Endothelial cell of umbilical vein (primary cell): ENCODE results near the gene KCNN1. TPM values are rescaled to one million over a fixed set of nuclear protein-coding genes. Genes with fewer than 3 reads are reported as not detected.

ENCODE experiments used
- BruUV-seq: library from RNA; stranded (reverse); fragments of 400-500 nt; replicated peaks from 2 replicates; lab custom pipeline; 2021; lab: Mats Ljungman, UMichigan
- CTCF ChIA-PET: fragments of 300-600, 350-600 bp; sonication (Branson Sonifier 250); formaldehyde crosslinking; loops from one replicate; lab custom pipeline; 2021; ENCODE audit warnings: antibody characterized with exemption, inconsistent platforms; lab: Charles Lee
- POLR2A ChIA-PET: fragments of 300-600, 350-600 bp; sonication (Branson Sonifier 250); formaldehyde crosslinking; loops from one replicate; lab custom pipeline; 2021; ENCODE audit warnings: antibody characterized with exemption, inconsistent platforms; lab: Charles Lee
- DNase-seq: peaks from one replicate; pipeline ENCODE4 v3.0.0-alpha.2; 2011; ENCODE audit warnings: low read depth, low spot score
- FAIRE-seq: peaks from 2 replicates; lab custom pipeline; 2011; peaks lifted over from hg19 to GRCh38; lab: Jason Lieb, UNC
- H2AFZ ChIP-seq: 2 replicates; pipeline ENCODE4 v1.6.0; 2012; ENCODE audit warnings: low read depth, low read length, control low read depth, inconsistent platforms
- H3K27ac ChIP-seq: 2 replicates; pipeline ENCODE4 v1.5.1; 2011; ENCODE audit warnings: low read depth, mild to moderate bottlenecking, control low read depth, low read length, moderate library complexity; ENCODE audit not compliant: insufficient read depth
- H3K27me3 ChIP-seq, 2 experiments: 2 replicates each; pipeline versions ENCODE4 v1.6.0 to v1.6.1; 2011; ENCODE audit warnings: low read length in 2 of 2, mixed read lengths in 1 of 2; ENCODE audit not compliant: control insufficient read depth in 2 of 2, insufficient read depth in 2 of 2
- H3K36me3 ChIP-seq, 2 experiments: 2 replicates in 1 of 2; 3 replicates in 1 of 2; pipeline ENCODE4 v1.5.1; 2011; ENCODE audit warnings: low read length in 2 of 2, mild to moderate bottlenecking in 1 of 2, moderate library complexity in 1 of 2; ENCODE audit not compliant: control insufficient read depth in 2 of 2, insufficient read depth in 2 of 2; ENCODE audit errors: extremely low read depth in 1 of 2
- H3K4me1 ChIP-seq: 3 replicates; pipeline ENCODE4 v1.5.1; 2011; ENCODE audit warnings: mild to moderate bottlenecking, low read length; ENCODE audit not compliant: control insufficient read depth, insufficient read depth; ENCODE audit errors: extremely low read depth
- H3K4me2 ChIP-seq: 2 replicates; pipeline ENCODE4 v1.6.1; 2011; ENCODE audit warnings: low read length, control low read depth, mixed read lengths; ENCODE audit not compliant: insufficient read depth
- H3K4me3 ChIP-seq, 3 experiments: fragments of 200-600 bp in 1 of 3; sonication (generic), shearing (Covaris generic) in 1 of 3; replicated peaks in 1 of 3; 2 replicates each; pipeline ENCODE4 v1.5.1; 2011 to 2016; ENCODE audit warnings: control low read depth in 3 of 3, low read length in 3 of 3, mild to moderate bottlenecking in 2 of 3, inconsistent platforms in 1 of 3, low read depth in 1 of 3, moderate library complexity in 1 of 3; ENCODE audit not compliant: insufficient read depth in 1 of 3
- H3K79me2 ChIP-seq: 2 replicates; pipeline ENCODE4 v1.6.0; 2012; ENCODE audit warnings: low read length, inconsistent platforms; ENCODE audit not compliant: control insufficient read depth, insufficient read depth
- H3K9ac ChIP-seq: replicated peaks from 2 replicates; pipeline ENCODE3; 2011; ENCODE audit warnings: low read length, control low read depth; ENCODE audit not compliant: insufficient read depth; ENCODE audit errors: extremely low read depth
- H3K9me1 ChIP-seq: replicated peaks from 3 replicates; pipeline ENCODE4 v1.6.0; 2011; ENCODE audit warnings: mild to moderate bottlenecking, low read length; ENCODE audit not compliant: control insufficient read depth, insufficient read depth; ENCODE audit errors: extremely low read depth
- H3K9me3 ChIP-seq: replicated peaks from 2 replicates; pipeline ENCODE4 v1.5.1; 2012; ENCODE audit warnings: low read length, inconsistent platforms; ENCODE audit not compliant: control insufficient read depth, insufficient read depth
- H4K20me1 ChIP-seq: replicated peaks from 2 replicates; pipeline ENCODE3; 2011; ENCODE audit warnings: mild to moderate bottlenecking, low read length; ENCODE audit not compliant: control insufficient read depth, insufficient read depth; ENCODE audit errors: extremely low read depth
- CTCF ChIP-seq, 2 donors: IDR thresholded peaks; 1 replicate in 1 of 2; 2 replicates in 1 of 2; pipeline ENCODE4 v1.5.1; 2011; ENCODE audit warnings: low read length in 2 of 2, mild to moderate bottlenecking in 2 of 2, moderate library complexity in 2 of 2, control low read depth in 1 of 2, inconsistent platforms in 1 of 2, low read depth in 1 of 2; ENCODE audit not compliant: insufficient read depth in 1 of 2; ENCODE audit errors: extremely low read depth in 1 of 2
- EZH2 ChIP-seq: IDR thresholded peaks from 2 replicates; pipeline ENCODE4 v1.6.1; 2012; ENCODE audit warnings: borderline replicate concordance, low read depth, mild to moderate bottlenecking, moderate library complexity, low read length, inconsistent platforms; ENCODE audit not compliant: severe bottlenecking
- FOS ChIP-seq: IDR thresholded peaks from 2 replicates; pipeline ENCODE4 v1.6.1; 2011; ENCODE audit warnings: mild to moderate bottlenecking, low read length, moderate library complexity, borderline replicate concordance; ENCODE audit not compliant: insufficient read depth
- GATA2 ChIP-seq: IDR thresholded peaks from 2 replicates; pipeline ENCODE4 v1.7.0; 2011; ENCODE audit warnings: low read depth, mild to moderate bottlenecking, moderate library complexity, mixed read lengths, low read length; ENCODE audit not compliant: insufficient read length, insufficient read depth
- JUN ChIP-seq: IDR thresholded peaks from 2 replicates; pipeline ENCODE4 v1.6.1; 2011; ENCODE audit warnings: borderline replicate concordance, low read depth; ENCODE audit not compliant: insufficient read length, insufficient read depth
- MAX ChIP-seq: IDR thresholded peaks from 2 replicates; pipeline ENCODE4 v1.6.1; 2011; ENCODE audit not compliant: insufficient read depth, insufficient read length
- MYC ChIP-seq: IDR thresholded peaks from one replicate; pipeline ENCODE4 v1.6.1; 2011; ENCODE audit warnings: mild to moderate bottlenecking, low read depth, low read length
- POLR2A ChIP-seq: IDR thresholded peaks from 2 replicates; pipeline ENCODE4 v1.6.1; 2012; ENCODE audit warnings: low read depth, mild to moderate bottlenecking, control low read depth, low read length
- POLR2AphosphoS5 ChIP-seq: IDR thresholded peaks from 2 replicates; pipeline ENCODE4 v1.6.1; 2012; ENCODE audit warnings: low read depth, mild to moderate bottlenecking, control low read depth, low read length, moderate library complexity; ENCODE audit not compliant: insufficient read depth
- dilution Hi-C: fragments of 300-500 bp; cut with MboI; formaldehyde crosslinking; loops from one replicate; pipeline ENCODE4 v1.15.0; 2019; ENCODE audit warnings: low sequenced_read_pairs; ENCODE audit not compliant: extremely low pct_ligation_motif_present
- intact Hi-C: fragments of 100-400 bp; cut with micrococcal nuclease; formaldehyde crosslinking; loops from one replicate; pipeline ENCODE4 v1.10.0; 2022
- polyA plus RNA-seq, 4 experiments: library from polyadenylated mRNA; depleted of rRNA in 3 of 4; stranded (reverse) in 3 of 4; unstranded in 1 of 4; fragments of >200 nt; gene quantifications; 2 replicates each; pipeline versions ENCODE4 v1.2.1 to v1.2.3, GENCODE V29; 2011 to 2012; ENCODE audit warnings: missing spikeins in 1 of 4
- total RNA-seq: library from RNA; stranded (reverse); gene quantifications from 2 replicates; pipeline ENCODE4 v1.2.3, GENCODE V29; 2021

KCNN1 gene
- total and polyA plus RNA-seq, 2 donors (not counting 3 experiments of a cell fraction or from before 2014, with no cell fraction given), result 0.18 to 0.80 TPM

- DNase-seq (no peak), FAIRE-seq (no peak)
- Histone ChIP-seq H3K9me3 (no peaks in the 10 kb centered on the region), H2AFZ (no peak overlapping the region), H4K20me1 (no peaks in the 10 kb centered on the region), H3K36me3 (no peaks in the 10 kb centered on the region), H3K27me3 (peaks cover 9 to 13% of the 10 kb centered on the region in 2 experiments), H3K9me1 (no peaks in the 10 kb centered on the region), H3K4me2 (no peak overlapping the region), H3K27ac (no peak overlapping the region), H3K9ac (no peak overlapping the region), H3K4me3 (no peak overlapping the region), H3K4me1 (peaks cover 5% of the 10 kb centered on the region), H3K79me2 (no peaks in the 10 kb centered on the region)
- CTCF ChIA-PET, result no interaction called here
- dilution Hi-C loops (no loop called here), intact Hi-C loops (no loop called here)
- POLR2A ChIA-PET, result interaction anchor here (0.5 kb wide), 1 partner anchor 14 kb away, joined by 3 read pairs; no protein-coding TSS in a partner anchor
- TF ChIP-seq GATA2, result no peak
- TF ChIP-seq JUN, result no peak
- TF ChIP-seq POLR2A, result no peak
- no peak for TF ChIP-seq EZH2
- no peak for TF ChIP-seq MYC
- TF ChIP-seq CTCF (IDR thresholded peaks at IDR 0.05; ENCODE audit: extremely low read depth in 1 of 2, insufficient read depth in 1 of 2, low read depth in 1 of 2, low read length in 2 of 2), result no peak
- TF ChIP-seq FOS, result no peak
- TF ChIP-seq MAX, result no peak
- TF ChIP-seq POLR2AphosphoS5, result no peak
- BruUV-seq, result no TSS peak
These were observed 76.8 kb downstream of the KCNN1 start for GRCh38 chr19:18043676-18044075.
